ACC112 (cell line): ENCODE data around the gene MOXD1.
"Not testable (repeated sequence)": the region's sequence is repeated elsewhere in the genome, so short reads cannot be mapped to it uniquely, and the experiment has no call there.

ENCODE experiments used
- H2AFZ ChIP-seq: fragments of 200-600 bp; sonication (generic); one replicate; pipeline ENCODE4 v1.6.0; 2017; ENCODE audit warnings: antibody characterized with exemption, low read length; ENCODE audit not compliant: unreplicated experiment
- H3K27ac ChIP-seq: fragments of 200-600 bp; sonication (generic); 2 replicates; pipeline ENCODE4 v1.5.1; 2014; ENCODE audit warnings: low read depth, mild to moderate bottlenecking, antibody characterized with exemption, low read length, moderate library complexity
- H3K27me3 ChIP-seq: fragments of 200-600 bp; sonication (generic); 2 replicates; pipeline ENCODE4 v1.6.1; 2014; ENCODE audit warnings: mild to moderate bottlenecking, antibody characterized with exemption, low read length, moderate library complexity, mixed read lengths; ENCODE audit not compliant: insufficient read depth
- H3K36me3 ChIP-seq: fragments of 200-600 bp; sonication (generic); 2 replicates; pipeline ENCODE4 v1.6.1; 2016; ENCODE audit warnings: mild to moderate bottlenecking, antibody characterized with exemption, low read length, moderate library complexity, mixed read lengths; ENCODE audit not compliant: insufficient read depth
- H3K4me1 ChIP-seq: fragments of 200-600 bp; sonication (generic); one replicate; pipeline ENCODE4 v1.6.1; 2016; ENCODE audit warnings: low read length, mixed read lengths; ENCODE audit not compliant: insufficient read depth, unreplicated experiment, control insufficient read depth
- H3K4me3 ChIP-seq: fragments of 200-600 bp; sonication (generic); 2 replicates; pipeline ENCODE4 v1.5.1; 2014; ENCODE audit warnings: mild to moderate bottlenecking, low read depth, low read length
- H3K79me2 ChIP-seq: fragments of 200-600 bp; sonication (generic); one replicate; pipeline ENCODE4 v1.6.0; 2016; ENCODE audit warnings: low read length; ENCODE audit not compliant: control insufficient read depth, unreplicated experiment, insufficient read depth

MOXD1 gene

GRCh38 chr6:132354517-132355167 lies 46.6 kb downstream of the MOXD1 start:
- Histone ChIP-seq H3K27ac (no peak overlapping the region), H2AFZ (no peak overlapping the region), H3K4me3 (no peak overlapping the region), H3K4me1 (peaks cover 17% of the 10 kb centered on the region), H3K27me3 (no peaks in the 10 kb centered on the region), H3K36me3 (peaks cover 9% of the 10 kb centered on the region; the same call in 1 of the 2 replicates), H3K79me2 (no peaks in the 10 kb centered on the region)

GRCh38 chr6:132351986-132352385 lies 49.3 kb downstream of the MOXD1 start:
- not testable (repeated sequence) for H3K79me2 ChIP-seq, H3K4me3 ChIP-seq, H3K27me3 ChIP-seq, H3K36me3 ChIP-seq, H3K4me1 ChIP-seq, H2AFZ ChIP-seq, H3K27ac ChIP-seq

GRCh38 chr6:132348231-132348630 lies 53.0 kb downstream of the MOXD1 start:
- Histone ChIP-seq H2AFZ (no peak overlapping the region), H3K4me3 (no peak overlapping the region), H3K27ac (no peak overlapping the region), H3K79me2 (no peaks in the 10 kb centered on the region), H3K27me3 (no peaks in the 10 kb centered on the region), H3K36me3 (peaks cover 10% of the 10 kb centered on the region), H3K4me1 (no peaks in the 10 kb centered on the region)

- H3K27me3 ChIP-seq: no peaks in the 10 kb centered on the region
- H3K4me3 ChIP-seq: no peak overlapping the region
- H3K79me2 ChIP-seq: no peaks in the 10 kb centered on the region
- peaks cover 10% of the 10 kb centered on the region for H3K36me3 ChIP-seq
- no peak overlapping the region for H2AFZ ChIP-seq
- no peak overlapping the region for H3K27ac ChIP-seq
- H3K4me1 ChIP-seq: no peaks in the 10 kb centered on the region
Measured at GRCh38 chr6:132344811-132345210, 56.5 kb downstream of the MOXD1 start.

GRCh38 chr6:132341646-132342045 lies 59.6 kb downstream of the MOXD1 start:
- Histone ChIP-seq H3K4me3 (no peak overlapping the region), H3K36me3 (peaks cover 10% of the 10 kb centered on the region), H3K27ac (no peak overlapping the region), H3K27me3 (no peaks in the 10 kb centered on the region), H3K79me2 (no peaks in the 10 kb centered on the region), H3K4me1 (no peaks in the 10 kb centered on the region), H2AFZ (no peak overlapping the region)

- Histone ChIP-seq H2AFZ (peak overlapping the region; percentile 53), H3K27ac (peak overlapping the region; percentile 58), H3K36me3 (no peaks in the 10 kb centered on the region), H3K4me3 (peak overlapping the region; percentile 40; the same call in 1 of the 2 replicates), H3K4me1 (peaks cover 21% of the 10 kb centered on the region), H3K27me3 (no peaks in the 10 kb centered on the region), H3K79me2 (no peaks in the 10 kb centered on the region)
Measured at GRCh38 chr6:132334521-132334885, 66.8 kb downstream of the MOXD1 start.

GRCh38 chr6:132333639-132334520 lies 67.4 kb downstream of the MOXD1 start:
- Histone ChIP-seq H3K27me3 (no peaks in the 10 kb centered on the region), H3K36me3 (no peaks in the 10 kb centered on the region), H3K4me1 (peaks cover 21% of the 10 kb centered on the region), H3K27ac (peak overlapping the region; percentile 58), H2AFZ (peak overlapping the region; percentile 63), H3K79me2 (no peaks in the 10 kb centered on the region), H3K4me3 (peak overlapping the region; percentile 40; the same call in 1 of the 2 replicates)

- no peak overlapping the region for H3K27ac ChIP-seq
Measured at GRCh38 chr6:132330759-132331158, 70.5 kb downstream of the MOXD1 start.

GRCh38 chr6:132322398-132322797 lies 78.9 kb downstream of the MOXD1 start:
- Histone ChIP-seq H3K4me3 (no peak overlapping the region), H3K4me1 (peaks cover 19% of the 10 kb centered on the region), H3K27me3 (no peaks in the 10 kb centered on the region), H3K36me3 (peaks cover 13% of the 10 kb centered on the region; the same call in 1 of the 2 replicates), H3K27ac (no peak overlapping the region), H3K79me2 (no peaks in the 10 kb centered on the region), H2AFZ (no peak overlapping the region)

More at GRCh38 chr6:132330759-132331158, 70.5 kb downstream of the MOXD1 start:
- Histone ChIP-seq H3K36me3 (no peaks in the 10 kb centered on the region), H3K27me3 (no peaks in the 10 kb centered on the region), H2AFZ (no peak overlapping the region), H3K4me1 (peaks cover 21% of the 10 kb centered on the region), H3K79me2 (no peaks in the 10 kb centered on the region), H3K4me3 (no peak overlapping the region)

- Histone ChIP-seq H3K36me3 (peaks cover 25% of the 10 kb centered on the region; the same call in 1 of the 2 replicates), H2AFZ (no peak overlapping the region), H3K79me2 (no peaks in the 10 kb centered on the region), H3K4me3 (no peak overlapping the region), H3K4me1 (peaks cover 19% of the 10 kb centered on the region), H3K27ac (no peak overlapping the region; the same call in 1 of the 2 replicates), H3K27me3 (no peaks in the 10 kb centered on the region)
Measured at GRCh38 chr6:132320007-132320406, 81.3 kb downstream of the MOXD1 start.
